Loucy (cell line): ENCODE data around the gene TMEM238.

Source experiments
- H2AFZ ChIP-seq: fragments of 200-600 bp; sonication (generic); 2 replicates; pipeline ENCODE4 v1.6.0; 2016; ENCODE audit warnings: antibody characterized with exemption, mild to moderate bottlenecking, low read length, moderate library complexity
- H3F3A ChIP-seq: fragments of 200-600 bp; 2 replicates; pipeline ENCODE4 v1.6.0; 2016; ENCODE audit warnings: antibody characterized with exemption, low read depth, mild to moderate bottlenecking
- H3K27me3 ChIP-seq: fragments of 200-600 bp; sonication (generic); 2 replicates; pipeline ENCODE4 v1.6.1; 2014; ENCODE audit warnings: low read length, mild to moderate bottlenecking; ENCODE audit not compliant: insufficient read depth, poor library complexity, severe bottlenecking
- H3K36me3 ChIP-seq: fragments of 200-600 bp; sonication (generic); 2 replicates; pipeline ENCODE4 v1.6.1; 2016; ENCODE audit warnings: low read length; ENCODE audit not compliant: insufficient read depth
- H3K4me1 ChIP-seq: fragments of 200-600 bp; sonication (generic); 2 replicates; pipeline ENCODE4 v1.5.1; 2014; ENCODE audit warnings: low read length, mild to moderate bottlenecking; ENCODE audit not compliant: insufficient read depth, poor library complexity, severe bottlenecking
- H3K4me2 ChIP-seq: fragments of 200-600 bp; sonication (generic); 2 replicates; pipeline ENCODE4 v1.6.0; 2014; ENCODE audit warnings: antibody characterized with exemption, low read length, low read depth, mild to moderate bottlenecking; ENCODE audit not compliant: poor library complexity, severe bottlenecking
- H3K4me3 ChIP-seq: fragments of 200-600 bp; sonication (generic); 2 replicates; pipeline ENCODE4 v1.5.1; 2014; ENCODE audit warnings: low read length, mild to moderate bottlenecking, mixed read lengths; ENCODE audit not compliant: poor library complexity, severe bottlenecking
- H3K79me2 ChIP-seq: fragments of 200-600 bp; sonication (generic); 2 replicates; pipeline ENCODE4 v1.6.1; 2014; ENCODE audit warnings: low read length; ENCODE audit not compliant: insufficient read depth
- H3K9ac ChIP-seq: fragments of 200-600 bp; sonication (generic); 2 replicates; pipeline ENCODE4 v1.6.0; 2014; ENCODE audit warnings: mild to moderate bottlenecking, low read depth, low read length, moderate library complexity; ENCODE audit not compliant: poor library complexity, severe bottlenecking
- H3K9me2 ChIP-seq: fragments of 200-600 bp; sonication (generic); replicated peaks from 2 replicates; pipeline ENCODE4 v1.6.1; 2016; ENCODE audit warnings: low read depth, low read length, mixed read lengths
- H3K9me3 ChIP-seq: fragments of 200-600 bp; sonication (generic); 2 replicates; pipeline ENCODE4 v1.6.1; 2014; ENCODE audit warnings: mild to moderate bottlenecking, antibody characterized with exemption, low read length, low read depth; ENCODE audit not compliant: insufficient read depth
- H4K20me1 ChIP-seq: fragments of 200-600 bp; sonication (generic); 2 replicates; pipeline ENCODE4 v1.6.0; 2014; ENCODE audit warnings: antibody characterized with exemption, low read length, mild to moderate bottlenecking; ENCODE audit not compliant: insufficient read depth, poor library complexity, severe bottlenecking
- EZH2phosphoT487 ChIP-seq: fragments of 200-600 bp; IDR thresholded peaks from 2 replicates; pipeline ENCODE4 v1.6.1; 2018; ENCODE audit warnings: antibody characterized with exemption, mild to moderate bottlenecking, moderate library complexity, borderline replicate concordance
- TF ChIP-seq, protein P1 (sequence below): fragments of 200-600 bp; sonication (generic); conservative IDR thresholded peaks from 2 replicates; pipeline ENCODE4 v1.5.1; 2014; ENCODE audit warnings: mild to moderate bottlenecking, antibody characterized with exemption, low read length

Gene TMEM238

DNA sequence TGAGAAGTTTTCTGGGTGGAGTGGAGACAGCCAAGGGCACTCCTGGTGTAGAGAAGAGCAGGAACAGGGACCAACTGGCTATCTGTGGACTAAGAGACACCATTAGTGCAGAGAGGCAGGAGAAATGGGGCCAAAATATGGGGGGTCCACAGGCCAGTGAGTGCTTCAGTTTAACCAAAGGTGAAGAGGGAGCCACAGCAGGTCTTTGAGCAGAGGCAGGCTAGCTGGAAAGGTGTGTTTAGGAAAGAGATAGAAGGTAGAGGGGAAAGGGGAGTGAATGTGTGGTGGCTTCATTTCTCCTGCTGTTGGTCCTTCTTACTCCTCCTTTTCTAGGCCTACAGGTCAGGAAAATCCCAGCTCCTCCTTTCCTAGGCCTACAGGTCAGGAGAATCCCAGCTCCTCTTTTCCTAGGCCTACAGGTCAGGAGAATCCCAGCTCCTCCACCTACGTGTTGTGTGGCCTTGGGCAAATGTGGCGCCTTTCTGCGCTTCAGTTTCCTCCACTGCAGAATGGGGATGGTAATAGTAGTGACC lies 1.5 kb downstream of the TMEM238 start:
- H3F3A ChIP-seq = no peaks in the 10 kb centered on the region
- TF ChIP-seq, protein P1, sequence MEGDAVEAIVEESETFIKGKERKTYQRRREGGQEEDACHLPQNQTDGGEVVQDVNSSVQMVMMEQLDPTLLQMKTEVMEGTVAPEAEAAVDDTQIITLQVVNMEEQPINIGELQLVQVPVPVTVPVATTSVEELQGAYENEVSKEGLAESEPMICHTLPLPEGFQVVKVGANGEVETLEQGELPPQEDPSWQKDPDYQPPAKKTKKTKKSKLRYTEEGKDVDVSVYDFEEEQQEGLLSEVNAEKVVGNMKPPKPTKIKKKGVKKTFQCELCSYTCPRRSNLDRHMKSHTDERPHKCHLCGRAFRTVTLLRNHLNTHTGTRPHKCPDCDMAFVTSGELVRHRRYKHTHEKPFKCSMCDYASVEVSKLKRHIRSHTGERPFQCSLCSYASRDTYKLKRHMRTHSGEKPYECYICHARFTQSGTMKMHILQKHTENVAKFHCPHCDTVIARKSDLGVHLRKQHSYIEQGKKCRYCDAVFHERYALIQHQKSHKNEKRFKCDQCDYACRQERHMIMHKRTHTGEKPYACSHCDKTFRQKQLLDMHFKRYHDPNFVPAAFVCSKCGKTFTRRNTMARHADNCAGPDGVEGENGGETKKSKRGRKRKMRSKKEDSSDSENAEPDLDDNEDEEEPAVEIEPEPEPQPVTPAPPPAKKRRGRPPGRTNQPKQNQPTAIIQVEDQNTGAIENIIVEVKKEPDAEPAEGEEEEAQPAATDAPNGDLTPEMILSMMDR = no peak
- no peak for TF ChIP-seq EZH2phosphoT487
- no peak overlapping the region for H2AFZ ChIP-seq
- H3K9me2 ChIP-seq = no peaks in the 10 kb centered on the region
- H4K20me1 ChIP-seq = peaks cover 18% of the 10 kb centered on the region
- no peaks in the 10 kb centered on the region for H3K9me3 ChIP-seq
- peak overlapping the region; percentile 77 for H3K4me3 ChIP-seq
- H3K9ac ChIP-seq = peak overlapping the region; percentile 84
- peaks cover 4% of the 10 kb centered on the region; the same call in 1 of the 2 replicates for H3K36me3 ChIP-seq
- no peaks in the 10 kb centered on the region for H3K27me3 ChIP-seq
- H3K79me2 ChIP-seq = peaks cover 32% of the 10 kb centered on the region
- H3K4me1 ChIP-seq = peaks cover 31% of the 10 kb centered on the region
- peak overlapping the region; percentile 91 for H3K4me2 ChIP-seq

DNA sequence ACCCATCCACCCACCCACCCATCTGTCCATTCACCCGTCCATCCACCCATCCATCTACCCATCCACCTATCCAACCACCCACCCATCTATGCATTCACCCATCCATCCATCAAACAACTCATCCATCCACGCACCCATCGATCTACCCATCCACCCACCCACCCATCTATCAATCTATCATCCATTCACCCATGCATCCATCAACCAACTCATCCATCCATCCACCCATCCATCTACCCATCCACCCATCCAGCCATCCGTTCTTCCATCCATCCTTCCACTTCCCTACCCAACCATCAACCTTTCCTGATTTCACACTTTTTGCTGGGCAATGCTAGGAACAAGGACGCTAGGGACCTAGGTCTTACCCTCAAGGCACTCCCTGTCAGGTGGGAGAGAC lies 2.1 kb downstream of the TMEM238 start:
- H3K9ac ChIP-seq = no peak overlapping the region
- H3K4me2 ChIP-seq = peak overlapping the region; percentile 91
- no peaks in the 10 kb centered on the region for H3K9me2 ChIP-seq
- H3K9me3 ChIP-seq = no peaks in the 10 kb centered on the region
- H3K36me3 ChIP-seq = no peaks in the 10 kb centered on the region
- H4K20me1 ChIP-seq = peaks cover 12% of the 10 kb centered on the region
- peaks cover 25% of the 10 kb centered on the region for H3K4me1 ChIP-seq
- peaks cover 27% of the 10 kb centered on the region for H3K79me2 ChIP-seq
- no peaks in the 10 kb centered on the region for H3K27me3 ChIP-seq
- H3F3A ChIP-seq = no peaks in the 10 kb centered on the region
- H3K4me3 ChIP-seq = no peak overlapping the region
- TF ChIP-seq EZH2phosphoT487 = no peak
- TF ChIP-seq, protein P1 = no peak
- H2AFZ ChIP-seq = no peak overlapping the region

DNA sequence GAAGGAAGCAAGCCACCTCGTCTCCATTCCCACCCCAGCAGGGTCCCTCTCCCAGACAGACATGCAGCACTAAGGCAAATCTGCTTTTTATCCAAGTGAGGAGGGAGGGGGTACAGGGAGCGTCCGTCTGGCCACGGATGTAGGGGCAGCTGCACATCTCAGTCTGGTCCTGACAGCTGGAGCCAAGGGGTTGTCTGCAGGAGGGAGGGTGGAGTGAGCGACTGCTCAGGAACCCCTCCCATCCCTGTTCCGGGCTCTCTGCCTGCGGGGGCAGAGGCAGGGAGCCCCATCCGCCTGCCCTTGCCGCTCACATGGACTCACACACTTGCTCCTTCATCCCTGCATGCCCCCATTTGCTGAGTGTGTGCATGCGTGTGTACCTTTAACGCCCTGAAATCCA lies 4.9 kb downstream of the TMEM238 start:
- H3K9ac ChIP-seq = no peak overlapping the region
- no peaks in the 10 kb centered on the region for H3K36me3 ChIP-seq
- no peaks in the 10 kb centered on the region for H3K9me3 ChIP-seq
- no peak overlapping the region for H2AFZ ChIP-seq
- peaks cover 10% of the 10 kb centered on the region for H3K4me1 ChIP-seq
- H3K27me3 ChIP-seq = no peaks in the 10 kb centered on the region
- H3K9me2 ChIP-seq = no peaks in the 10 kb centered on the region
- peaks cover 14% of the 10 kb centered on the region; the same call in 1 of the 2 replicates for H3K79me2 ChIP-seq
- TF ChIP-seq, protein P1 = no peak
- TF ChIP-seq EZH2phosphoT487 = no peak
- no peak overlapping the region for H3K4me2 ChIP-seq
- H3K4me3 ChIP-seq = no peak overlapping the region
- no peaks in the 10 kb centered on the region for H3F3A ChIP-seq
- H4K20me1 ChIP-seq = no peaks in the 10 kb centered on the region
